Sciatic nerve (tissue), 2 donors: Measurements from ENCODE around the gene RYR2. TPM values are rescaled to one million over a fixed set of nuclear protein-coding genes. Genes with fewer than 3 reads are reported as not detected.

Experiments used
- ATAC-seq: fragments of 200-7000 bp; cut with Tn5 transposase; one replicate; pipeline ENCODE4 v1.9.1; 2020; ENCODE audit warnings: mild to moderate bottlenecking, moderate library complexity
- DNase-seq: peaks from one replicate; pipeline ENCODE4 v3.0.0-alpha.2; 2020; ENCODE audit warnings: low spot score
- intact Hi-C: fragments of 100-400 bp; cut with DNase I; formaldehyde crosslinking; loops from one replicate; pipeline ENCODE4 v1.14.2; 2022
- total RNA-seq: library from RNA; stranded (reverse); fragmentation: NEBNext Ultra II Directional; extraction: Animal tissue kit (Norgen Biotek cat#: 25700); gene quantifications from one replicate; pipeline ENCODE4 v1.2.1, GENCODE V29; 2021
- donor health status: DM: no; HTN: no; CAD: no.
- donor health status: DM: no; HTN: no; CAD: no.

RYR2 gene
- total RNA-seq, 1 donor from 2014 or later, result 0.49 TPM

- intact Hi-C loops, result no loop called here
- no peak for DNase-seq
- ATAC-seq, result no peak
Observed at GRCh38 chr1:237065903-237066302, 23.9 kb downstream of the RYR2 start.

GRCh38 chr1:237070519-237070918 is 28.5 kb downstream of the RYR2 start:
- DNase-seq (no peak), ATAC-seq (no peak)
- intact Hi-C loops, result no loop called here

GRCh38 chr1:237071641-237072420 is 29.8 kb downstream of the RYR2 start:
- DNase-seq (no peak), ATAC-seq (no peak)
- intact Hi-C loops, result no loop called here

- ATAC-seq, result no peak
- intact Hi-C loops, result loop anchor here (5.0 kb wide), 1 partner anchor 73 kb away; no protein-coding TSS in a partner anchor
- no peak for DNase-seq
Observed at GRCh38 chr1:237074371-237075117, 32.6 kb downstream of the RYR2 start.

GRCh38 chr1:237084341-237085077 is 42.5 kb downstream of the RYR2 start:
- no peak for ATAC-seq

GRCh38 chr1:237091691-237092090 is 49.7 kb downstream of the RYR2 start:
- DNase-seq (no peak), ATAC-seq (no peak)
- intact Hi-C loops, result no loop called here

More at GRCh38 chr1:237084341-237085077, 42.5 kb downstream of the RYR2 start:
- intact Hi-C loops, result no loop called here
- DNase-seq, result no peak

- intact Hi-C loops, result no loop called here
- ATAC-seq (no peak), DNase-seq (no peak)
Observed at GRCh38 chr1:237093691-237094090, 51.7 kb downstream of the RYR2 start.

GRCh38 chr1:237098541-237098940 is 56.6 kb downstream of the RYR2 start:
- DNase-seq (no peak), ATAC-seq (no peak)
- intact Hi-C loops, result no loop called here

- no peak for ATAC-seq
Observed at GRCh38 chr1:237103021-237103420, 61.0 kb downstream of the RYR2 start.

GRCh38 chr1:237104096-237104495 is 62.1 kb downstream of the RYR2 start:
- intact Hi-C loops, result no loop called here
- DNase-seq, result no peak
- no peak for ATAC-seq

More at GRCh38 chr1:237103021-237103420, 61.0 kb downstream of the RYR2 start:
- no peak for DNase-seq
- intact Hi-C loops, result no loop called here

- intact Hi-C loops, result no loop called here
- DNase-seq (no peak), ATAC-seq (no peak)
Observed at GRCh38 chr1:237105826-237106225, 63.8 kb downstream of the RYR2 start.

- no peak for DNase-seq
- intact Hi-C loops, result no loop called here
- no peak for ATAC-seq
Observed at GRCh38 chr1:237108297-237109040, 66.5 kb downstream of the RYR2 start.

GRCh38 chr1:237111807-237112206 is 69.8 kb downstream of the RYR2 start:
- ATAC-seq (no peak), DNase-seq (no peak)
- intact Hi-C loops, result no loop called here

- DNase-seq (no peak), ATAC-seq (no peak)
- intact Hi-C loops, result no loop called here
Observed at GRCh38 chr1:237112663-237113062, 70.7 kb downstream of the RYR2 start.

- intact Hi-C loops, result no loop called here
- no peak for DNase-seq
- no peak for ATAC-seq
Observed at GRCh38 chr1:237115035-237115434, 73.1 kb downstream of the RYR2 start.

- no peak for ATAC-seq
- no peak for DNase-seq
- intact Hi-C loops, result no loop called here
Observed at GRCh38 chr1:237119091-237119490, 77.1 kb downstream of the RYR2 start.

GRCh38 chr1:237120683-237121082 is 78.7 kb downstream of the RYR2 start:
- intact Hi-C loops, result no loop called here
- no peak for ATAC-seq
- no peak for DNase-seq

GRCh38 chr1:237124856-237125462 is 83.0 kb downstream of the RYR2 start:
- ATAC-seq, result no peak
- no peak for DNase-seq
- intact Hi-C loops, result no loop called here

- intact Hi-C loops, result no loop called here
- no peak for ATAC-seq
- no peak for DNase-seq
Observed at GRCh38 chr1:237126180-237126579, 84.2 kb downstream of the RYR2 start.
